NB4 (cell line): ENCODE results near the gene FLRT2.

Source experiments
- DNase-seq: peaks from one replicate; pipeline ENCODE4 v3.0.0; 2010; ENCODE audit warnings: low read depth
- H3K4me3 ChIP-seq: one replicate; pipeline ENCODE4 v1.5.1; 2011; ENCODE audit warnings: mild to moderate bottlenecking, low read depth, low read length, moderate library complexity
- MAX ChIP-seq: IDR thresholded peaks from 2 replicates; pipeline ENCODE4 v1.6.1; 2011; ENCODE audit warnings: low read depth, low read length
- MYC ChIP-seq: IDR thresholded peaks from 2 replicates; pipeline ENCODE4 v1.6.1; 2011; ENCODE audit warnings: low read depth, low read length
- POLR2A ChIP-seq: IDR thresholded peaks from 2 replicates; pipeline ENCODE4 v1.6.1; 2011; ENCODE audit warnings: mild to moderate bottlenecking; ENCODE audit not compliant: insufficient read length; ENCODE audit errors: extremely low read depth
- TF ChIP-seq, protein P1 (sequence below): IDR thresholded peaks from one replicate; pipeline ENCODE4 v1.5.1; 2012; ENCODE audit warnings: low read depth, low read length

Gene FLRT2

GRCh38 chr14:85616386-85616885 is 86.5 kb downstream of the FLRT2 start:
- DNase-seq, result no peak
- no peak overlapping the region for H3K4me3 ChIP-seq
- TF ChIP-seq, protein P1, sequence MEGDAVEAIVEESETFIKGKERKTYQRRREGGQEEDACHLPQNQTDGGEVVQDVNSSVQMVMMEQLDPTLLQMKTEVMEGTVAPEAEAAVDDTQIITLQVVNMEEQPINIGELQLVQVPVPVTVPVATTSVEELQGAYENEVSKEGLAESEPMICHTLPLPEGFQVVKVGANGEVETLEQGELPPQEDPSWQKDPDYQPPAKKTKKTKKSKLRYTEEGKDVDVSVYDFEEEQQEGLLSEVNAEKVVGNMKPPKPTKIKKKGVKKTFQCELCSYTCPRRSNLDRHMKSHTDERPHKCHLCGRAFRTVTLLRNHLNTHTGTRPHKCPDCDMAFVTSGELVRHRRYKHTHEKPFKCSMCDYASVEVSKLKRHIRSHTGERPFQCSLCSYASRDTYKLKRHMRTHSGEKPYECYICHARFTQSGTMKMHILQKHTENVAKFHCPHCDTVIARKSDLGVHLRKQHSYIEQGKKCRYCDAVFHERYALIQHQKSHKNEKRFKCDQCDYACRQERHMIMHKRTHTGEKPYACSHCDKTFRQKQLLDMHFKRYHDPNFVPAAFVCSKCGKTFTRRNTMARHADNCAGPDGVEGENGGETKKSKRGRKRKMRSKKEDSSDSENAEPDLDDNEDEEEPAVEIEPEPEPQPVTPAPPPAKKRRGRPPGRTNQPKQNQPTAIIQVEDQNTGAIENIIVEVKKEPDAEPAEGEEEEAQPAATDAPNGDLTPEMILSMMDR, result no peak
- TF ChIP-seq MYC, result no peak
- TF ChIP-seq MAX, result no peak
- no peak for TF ChIP-seq POLR2A

DNA sequence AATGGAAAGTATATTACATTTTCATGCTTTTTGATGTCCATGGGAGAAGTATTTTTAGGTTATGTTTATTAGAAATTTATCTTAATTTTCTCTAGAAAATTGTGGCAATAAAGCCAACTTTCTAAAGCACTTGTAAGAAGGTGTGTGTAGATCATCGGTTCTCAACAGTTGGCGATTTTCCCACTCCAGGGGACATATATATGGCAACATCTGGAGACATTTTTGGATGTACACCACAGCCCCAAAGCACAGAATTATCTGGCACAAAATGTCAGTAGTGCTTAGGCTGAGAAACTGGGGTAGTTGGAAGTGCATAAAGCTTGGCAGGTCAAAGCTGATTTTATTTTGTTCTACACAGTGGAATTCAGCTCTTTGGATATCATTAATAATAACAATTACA is 86.9 kb downstream of the FLRT2 start:
- DNase-seq, result no peak
- no peak overlapping the region for H3K4me3 ChIP-seq
- no peak for TF ChIP-seq MAX
- TF ChIP-seq, protein P1, result no peak
- TF ChIP-seq POLR2A, result no peak
- no peak for TF ChIP-seq MYC

GRCh38 chr14:85617791-85618190 is 87.8 kb downstream of the FLRT2 start:
- DNase-seq, result no peak
- H3K4me3 ChIP-seq, result no peak overlapping the region

DNA sequence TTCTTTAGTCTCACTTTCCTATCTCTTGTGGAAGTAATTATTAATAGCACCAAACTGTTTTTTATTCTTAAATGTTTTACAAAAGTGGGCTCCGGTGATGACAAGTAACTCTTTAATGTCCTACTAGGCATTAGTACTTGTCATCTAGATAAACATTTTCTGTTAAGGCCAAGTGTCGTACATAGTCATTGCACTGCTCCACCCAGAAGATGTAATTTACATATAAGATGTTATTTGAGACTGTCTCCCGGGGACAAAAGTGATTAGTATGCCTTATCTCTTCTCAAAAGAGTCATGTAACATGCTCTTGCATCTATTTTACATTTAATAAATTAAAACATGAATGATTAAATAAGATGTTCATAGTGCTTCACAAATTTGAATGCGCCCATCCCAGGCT is 88.4 kb downstream of the FLRT2 start:
- H3K4me3 ChIP-seq, result no peak overlapping the region
- no peak for DNase-seq
- TF ChIP-seq MYC (no peak), MAX (no peak), POLR2A (no peak)
- TF ChIP-seq, protein P1, result no peak

More at GRCh38 chr14:85617791-85618190, 87.8 kb downstream of the FLRT2 start:
- TF ChIP-seq, protein P1, result no peak
- no peak for TF ChIP-seq MYC
- TF ChIP-seq POLR2A, result no peak
- no peak for TF ChIP-seq MAX

DNA sequence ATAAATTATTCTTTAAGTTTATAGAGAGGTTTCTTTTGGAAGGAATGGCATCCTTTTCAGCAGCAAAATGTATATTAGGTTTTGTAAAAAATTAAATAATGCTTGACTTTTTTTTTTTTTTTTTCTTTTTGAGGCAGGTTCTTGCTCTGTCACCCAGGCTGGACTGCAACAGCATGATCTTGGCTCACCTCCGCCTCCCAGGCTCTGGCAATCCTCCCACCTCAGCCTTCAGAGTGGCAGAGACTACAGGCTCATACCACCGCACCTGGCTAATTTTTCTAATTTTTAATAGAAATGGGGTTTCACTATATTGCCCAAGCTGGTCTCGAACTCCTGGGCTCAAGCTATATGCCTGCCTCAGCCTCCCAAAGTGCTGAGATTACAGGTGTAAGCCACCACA is 89.0 kb downstream of the FLRT2 start:
- DNase-seq, result no peak
- no peak overlapping the region for H3K4me3 ChIP-seq
- TF ChIP-seq MAX (no peak), MYC (no peak)
- TF ChIP-seq, protein P1, result no peak

- TF ChIP-seq MYC, result no peak
- TF ChIP-seq POLR2A, result no peak
- TF ChIP-seq, protein P1, result no peak
- TF ChIP-seq MAX, result no peak
- H3K4me3 ChIP-seq, result no peak overlapping the region
- peak; percentile 21 for DNase-seq
These were observed 89.9 kb downstream of the FLRT2 start for GRCh38 chr14:85619851-85620250.
